BLaER1 (cell line): ENCODE data around the gene ANKRD20A1.
"Not testable (repeated sequence)": the region's sequence is repeated elsewhere in the genome, so short reads cannot be mapped to it uniquely, and the experiment has no call there.

Source experiments
- H3K27ac ChIP-seq: shearing (Covaris generic); formaldehyde crosslinking; 2 replicates; pipeline ENCODE4 v1.8.1; 2022
- H3K27me3 ChIP-seq: shearing (Covaris generic); formaldehyde crosslinking; 2 replicates; pipeline ENCODE4 v1.8.1; 2022
- H3K36me3 ChIP-seq: shearing (Covaris generic); formaldehyde crosslinking; 2 replicates; pipeline ENCODE4 v1.8.1; 2022
- H3K4me1 ChIP-seq: shearing (Covaris generic); formaldehyde crosslinking; 2 replicates; pipeline ENCODE4 v1.8.1; 2022
- H3K4me2 ChIP-seq: shearing (Covaris generic); formaldehyde crosslinking; 2 replicates; pipeline ENCODE4 v1.8.1; 2022
- H3K4me3 ChIP-seq: shearing (Covaris generic); formaldehyde crosslinking; 2 replicates; pipeline ENCODE4 v1.8.1; 2022
- H3K9ac ChIP-seq: shearing (Covaris generic); formaldehyde crosslinking; 2 replicates; pipeline ENCODE4 v1.8.1; 2022
- H3K9me3 ChIP-seq: shearing (Covaris generic); formaldehyde crosslinking; 2 replicates; pipeline ENCODE4 v1.8.1; 2022
- H4K20me1 ChIP-seq: shearing (Covaris generic); formaldehyde crosslinking; 2 replicates; pipeline ENCODE4 v1.8.1; 2022

Gene ANKRD20A1

GRCh38 chr9:67858871-67859270 lies at the start of gene ANKRD20A1:
TSS of gene ANKRD20A1 (plus strand) at chr9:67858931. CDS start at chr9:67859427, 496 bp downstream.
- H3K9ac ChIP-seq, H3K4me1 ChIP-seq, H3K36me3 ChIP-seq, H3K27ac ChIP-seq, H3K9me3 ChIP-seq, H3K4me3 ChIP-seq, H3K4me2 ChIP-seq, H3K27me3 ChIP-seq, H4K20me1 ChIP-seq: not testable (repeated sequence)

- H3K4me1 ChIP-seq, H3K4me2 ChIP-seq, H3K4me3 ChIP-seq, H3K9me3 ChIP-seq, H3K27me3 ChIP-seq, H4K20me1 ChIP-seq, H3K9ac ChIP-seq, H3K36me3 ChIP-seq, H3K27ac ChIP-seq: not testable (repeated sequence)
Observed at GRCh38 chr9:67832088-67832487, 26.6 kb upstream of the ANKRD20A1 start.
